Inferior parietal cortex (tissue), 1 donor: ENCODE measurements around the gene EFEMP2.
"Not testable (repeated sequence)": the region's sequence is repeated elsewhere in the genome, so short reads cannot be mapped to it uniquely, and the experiment has no call there.

ENCODE experiments used
- DNase-seq: peaks from one replicate; pipeline ENCODE4 v3.0.0-alpha.2; 2016; ENCODE audit errors: extremely low spot score

The EFEMP2 gene

GRCh38 chr11:65854852-65855837 is 17.5 kb downstream of the EFEMP2 start:
- DNase-seq: no peak

- no peak for DNase-seq
These were observed 18.4 kb downstream of the EFEMP2 start for GRCh38 chr11:65854161-65854592.

- DNase-seq: no peak
These were observed 19.2 kb downstream of the EFEMP2 start for GRCh38 chr11:65853246-65853979.

GRCh38 chr11:65852508-65853245 is 19.9 kb downstream of the EFEMP2 start:
- DNase-seq: no peak

- no peak for DNase-seq
These were observed 20.6 kb downstream of the EFEMP2 start for GRCh38 chr11:65851811-65852507.

GRCh38 chr11:65851083-65851579 is 21.5 kb downstream of the EFEMP2 start:
- DNase-seq: no peak

GRCh38 chr11:65850217-65851082 is 22.1 kb downstream of the EFEMP2 start:
- no peak for DNase-seq

- DNase-seq: no peak
These were observed 22.8 kb downstream of the EFEMP2 start for GRCh38 chr11:65849771-65850216.

- DNase-seq: no peak
These were observed 23.2 kb downstream of the EFEMP2 start for GRCh38 chr11:65849366-65849765.

GRCh38 chr11:65848693-65849092 is 23.9 kb downstream of the EFEMP2 start:
- not testable (repeated sequence) for DNase-seq

- DNase-seq: no peak
These were observed 24.9 kb downstream of the EFEMP2 start for GRCh38 chr11:65847746-65848145.

GRCh38 chr11:65844231-65844872 is 28.2 kb downstream of the EFEMP2 start:
- no peak for DNase-seq

GRCh38 chr11:65843811-65844210 is 28.8 kb downstream of the EFEMP2 start:
- no peak for DNase-seq

- no peak for DNase-seq
These were observed 30.5 kb downstream of the EFEMP2 start for GRCh38 chr11:65842144-65842543.

- no peak for DNase-seq
These were observed 38.4 kb downstream of the EFEMP2 start for GRCh38 chr11:65834202-65834601.

- DNase-seq: peak; percentile 95
These were observed 39.1 kb downstream of the EFEMP2 start, which contains the start of gene SNX32 for GRCh38 chr11:65833297-65834030. TSS of gene SNX32 (plus strand) at chr11:65833963. CDS start at chr11:65834066, 103 bp downstream.

- not testable (repeated sequence) for DNase-seq
These were observed 40.4 kb downstream of the EFEMP2 start for GRCh38 chr11:65832231-65832630.

- DNase-seq: no peak
These were observed 43.1 kb downstream of the EFEMP2 start for GRCh38 chr11:65829459-65829858.
